Activated gamma-delta T cell treated with anti-CD3 and anti-CD28 coated beads, Interleukin-2, amount 50 U/mL, for 16 hours (primary cell): ENCODE measurements around the gene FAM227B.
"Not testable (repeated sequence)": the region's sequence is repeated elsewhere in the genome, so short reads cannot be mapped to it uniquely, and the experiment has no call there.

Experiments used
- DNase-seq: peaks from one replicate; pipeline ENCODE4 v3.0.0-alpha.2; 2020; ENCODE audit warnings: low read depth

The FAM227B gene

GRCh38 chr15:49372366-49372765, 248.3 kb downstream of the FAM227B start:
- DNase-seq: no peak

- DNase-seq: no peak
Observed at GRCh38 chr15:49370782-49371181, 249.8 kb downstream of the FAM227B start.

GRCh38 chr15:49366496-49366895, 254.1 kb downstream of the FAM227B start:
- DNase-seq: no peak

- DNase-seq: no peak
Observed at GRCh38 chr15:49361370-49361769, 259.2 kb downstream of the FAM227B start.

DNA sequence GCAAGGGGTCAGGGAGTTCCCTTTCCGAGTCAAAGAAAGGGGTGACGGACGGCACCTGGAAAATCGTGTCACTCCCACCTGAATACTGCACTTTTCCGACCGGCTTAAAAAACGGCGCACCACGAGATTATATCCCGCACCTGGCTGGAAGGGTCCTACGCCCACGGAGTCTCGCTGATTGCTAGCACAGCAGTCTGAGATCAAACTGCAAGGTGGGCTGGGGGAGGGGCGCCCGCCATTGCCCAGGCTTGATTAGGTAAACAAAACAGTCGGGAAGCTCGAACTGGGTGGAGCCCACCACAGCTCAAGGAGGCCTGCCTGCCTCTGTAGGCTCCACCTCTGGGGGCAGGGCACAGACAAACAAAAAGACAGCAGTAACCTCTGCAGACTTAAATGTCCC, 266.2 kb downstream of the FAM227B start:
- DNase-seq: not testable (repeated sequence)

GRCh38 chr15:49343546-49343945, 277.1 kb downstream of the FAM227B start:
- DNase-seq: no peak

DNA sequence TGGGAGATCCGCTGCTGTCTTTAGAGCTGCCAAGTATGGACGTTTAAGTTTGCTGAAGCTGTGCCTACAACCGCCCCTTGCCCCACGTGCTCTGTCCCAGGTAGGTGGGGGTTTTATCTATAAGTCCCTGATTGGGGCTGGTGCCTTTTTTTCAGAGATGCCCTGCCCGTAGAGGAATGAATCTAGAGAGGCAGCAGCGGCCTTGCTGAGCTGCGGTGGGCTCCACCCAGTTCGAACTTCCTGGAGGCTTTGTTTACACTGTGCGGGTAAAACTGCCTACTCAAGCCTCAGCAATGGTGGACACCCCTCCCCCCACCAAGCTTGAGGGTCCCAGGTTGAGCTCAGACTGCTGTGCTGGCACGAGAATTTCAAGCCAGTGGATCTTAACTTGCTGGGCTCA, 281.0 kb downstream of the FAM227B start:
- no peak for DNase-seq

DNA sequence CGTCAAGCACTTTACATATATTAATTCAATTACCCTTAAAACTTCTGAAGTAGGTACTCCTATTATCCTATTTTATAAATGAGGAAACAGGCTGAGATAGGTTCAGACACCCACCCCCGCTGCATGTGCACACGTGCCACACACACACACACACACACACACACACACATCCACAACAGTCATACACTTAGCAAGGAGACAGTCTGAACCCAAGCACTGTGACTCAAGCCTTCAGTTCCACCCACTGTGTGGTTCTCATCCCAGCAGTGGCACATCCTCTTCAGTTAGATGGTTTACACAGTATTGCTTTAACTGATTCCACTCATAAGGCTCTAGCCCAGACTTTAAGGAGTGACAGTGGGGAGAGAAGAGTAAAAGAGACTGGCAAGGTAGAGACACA, 288.7 kb downstream of the FAM227B start:
- DNase-seq: no peak

- no peak for DNase-seq
Observed at GRCh38 chr15:49331442-49331841, 289.2 kb downstream of the FAM227B start.

DNA sequence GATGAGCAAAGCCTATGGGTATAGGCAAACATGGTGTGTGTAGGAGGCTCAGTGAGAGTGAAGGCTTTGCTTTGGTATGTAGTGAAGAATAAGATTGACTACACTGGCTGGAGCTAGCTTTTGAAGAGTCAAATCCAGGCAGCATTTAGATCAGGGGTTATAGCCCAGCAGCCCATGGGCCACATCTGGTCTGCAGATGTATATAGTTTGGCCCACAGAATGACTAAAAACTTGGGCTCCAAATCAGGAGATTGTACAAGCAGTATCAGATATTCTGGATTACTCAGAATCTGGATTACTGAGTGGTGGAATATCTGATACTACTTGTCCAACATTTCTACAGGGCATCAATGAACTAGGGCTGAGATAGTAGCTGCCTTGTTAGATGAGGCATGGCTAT, 290.5 kb downstream of the FAM227B start:
- DNase-seq: no peak

DNA sequence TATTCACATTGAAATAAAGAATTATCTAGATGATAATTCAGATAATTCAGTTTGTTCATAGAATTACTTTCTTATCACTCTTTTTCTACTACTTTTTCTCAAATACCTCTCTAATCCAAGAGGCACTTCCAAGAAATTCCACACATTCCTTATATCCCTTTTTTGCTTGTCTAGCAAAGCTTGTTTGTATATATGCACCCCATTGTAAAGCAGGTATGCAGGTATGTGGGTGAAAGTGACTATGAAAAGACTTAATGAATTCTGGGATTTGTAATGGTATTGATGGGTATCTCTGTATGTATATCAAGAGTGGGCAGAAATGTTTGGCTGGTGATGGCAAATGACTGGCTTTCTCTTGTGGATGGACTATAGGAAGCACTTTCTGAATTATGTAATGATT, 291.7 kb downstream of the FAM227B start:
- DNase-seq: no peak

GRCh38 chr15:49327927-49328326, 292.7 kb downstream of the FAM227B start:
- no peak for DNase-seq

DNA sequence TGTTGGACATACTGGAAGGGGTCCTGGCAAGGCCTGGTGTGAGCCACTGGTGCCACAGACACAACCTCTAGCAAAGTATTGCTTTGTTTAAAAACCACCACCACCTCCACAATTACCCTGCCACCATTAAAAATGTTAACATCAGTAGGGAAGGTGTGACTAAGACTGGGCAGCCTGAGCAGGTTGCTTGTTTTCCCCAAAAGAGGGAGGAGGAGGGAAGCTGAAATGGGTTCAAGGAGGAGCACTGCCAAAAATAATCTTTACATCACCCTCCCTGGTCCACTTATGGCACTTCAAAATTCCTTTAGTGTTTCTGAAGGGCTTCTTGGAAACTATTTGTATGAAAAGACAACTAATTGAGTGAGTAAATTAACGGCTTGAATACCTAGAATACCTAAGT, 297.4 kb downstream of the FAM227B start:
- DNase-seq: no peak

DNA sequence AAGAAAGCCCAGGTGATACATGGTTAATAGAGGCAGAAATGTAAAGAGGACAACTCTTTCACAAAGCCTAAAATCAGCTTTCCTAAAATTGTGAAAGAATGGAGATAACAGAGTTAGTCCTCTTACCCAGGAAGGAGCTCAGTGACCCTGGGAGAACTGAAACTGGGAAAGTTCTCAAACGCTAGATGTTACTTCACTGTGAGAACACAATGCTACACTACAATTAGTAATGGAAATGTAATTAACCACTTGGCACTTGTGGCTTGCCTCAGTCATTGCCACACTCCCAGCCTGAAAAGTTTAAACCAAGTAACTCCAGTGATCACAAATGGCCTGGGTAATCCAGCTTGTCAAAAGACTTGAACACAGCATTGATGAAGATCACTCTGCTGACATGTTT, 300.3 kb downstream of the FAM227B start:
- DNase-seq: no peak

DNA sequence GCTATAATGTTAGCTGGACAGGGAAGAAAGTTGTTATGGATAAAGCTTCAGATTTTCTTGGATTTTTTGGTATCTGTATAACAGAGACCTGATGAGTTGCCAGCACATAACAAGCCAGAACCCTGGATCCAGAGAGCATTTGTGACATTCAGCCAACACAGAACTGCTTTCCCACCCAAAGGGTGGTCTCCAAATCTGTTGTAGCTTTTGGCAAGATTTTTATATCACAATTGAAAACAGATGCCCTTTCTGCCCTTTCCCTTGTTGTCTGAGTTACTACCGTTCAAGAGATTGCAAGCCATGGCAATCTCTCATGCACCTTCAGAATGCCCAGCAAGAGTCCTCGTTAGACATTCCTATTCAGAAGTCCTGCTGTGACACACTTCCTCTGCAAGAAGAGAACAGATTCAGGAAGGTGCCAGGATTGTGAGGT, 305.2 kb downstream of the FAM227B start:
- no peak for DNase-seq

DNA sequence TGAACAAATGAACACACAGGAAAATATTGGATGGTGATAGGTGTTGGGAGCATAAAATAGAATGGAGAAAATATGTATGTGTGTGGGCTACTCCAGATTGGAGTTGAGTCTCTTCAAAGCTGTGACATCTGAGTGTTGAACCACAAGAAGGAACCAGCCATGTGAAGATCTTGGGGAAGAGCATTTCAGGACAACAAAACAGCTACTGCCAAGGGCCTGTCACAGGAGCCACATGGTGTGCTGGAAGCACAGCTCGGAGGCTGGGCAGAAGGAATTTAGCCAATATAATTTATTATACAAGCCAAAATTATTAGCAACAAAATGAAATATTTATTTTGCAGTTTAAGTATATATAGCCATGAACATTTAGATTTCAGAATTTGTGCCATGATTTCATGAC, 305.9 kb downstream of the FAM227B start:
- no peak for DNase-seq

GRCh38 chr15:49313650-49314049, 307.0 kb downstream of the FAM227B start:
- no peak for DNase-seq

GRCh38 chr15:49309889-49310288, 310.7 kb downstream of the FAM227B start:
- DNase-seq: no peak

DNA sequence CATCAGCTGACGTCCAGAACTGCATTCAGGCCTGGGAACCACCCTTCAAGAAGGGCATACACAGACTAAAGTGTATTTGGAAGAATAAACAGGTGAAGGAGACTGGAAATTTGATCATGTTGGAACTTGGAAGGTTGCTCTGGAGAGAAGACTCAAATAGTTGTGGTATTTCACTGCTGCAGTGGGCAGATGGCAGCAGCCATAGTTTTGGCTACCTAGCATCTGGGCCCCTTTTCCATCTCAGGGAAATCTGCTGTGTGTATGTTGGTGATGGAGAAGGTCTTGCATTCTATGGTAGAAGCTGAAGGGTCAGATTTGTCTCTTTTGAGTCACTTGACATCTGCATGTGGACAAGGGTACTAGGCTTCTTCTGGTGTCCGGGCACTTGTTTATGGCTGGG, 311.9 kb downstream of the FAM227B start:
- DNase-seq: no peak

DNA sequence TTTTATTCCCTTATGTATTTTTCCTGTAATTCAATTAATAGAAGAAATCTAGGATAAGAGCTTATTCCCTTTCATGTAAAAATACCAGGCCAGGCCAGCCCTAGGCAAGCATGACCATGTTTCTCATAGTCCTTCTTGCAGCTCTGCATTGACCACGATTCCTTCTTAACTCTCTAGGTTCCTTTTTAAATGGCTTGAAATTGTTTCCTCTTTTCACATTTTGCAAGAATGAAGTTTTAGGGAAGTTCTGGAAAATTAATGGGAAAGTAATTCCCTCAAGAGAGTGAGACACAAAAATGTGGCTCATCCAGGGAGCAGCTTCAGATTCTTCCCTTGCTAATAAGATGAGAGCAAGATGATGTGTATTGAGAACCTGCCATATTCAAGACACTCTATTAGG, 314.1 kb downstream of the FAM227B start:
- no peak for DNase-seq

DNA sequence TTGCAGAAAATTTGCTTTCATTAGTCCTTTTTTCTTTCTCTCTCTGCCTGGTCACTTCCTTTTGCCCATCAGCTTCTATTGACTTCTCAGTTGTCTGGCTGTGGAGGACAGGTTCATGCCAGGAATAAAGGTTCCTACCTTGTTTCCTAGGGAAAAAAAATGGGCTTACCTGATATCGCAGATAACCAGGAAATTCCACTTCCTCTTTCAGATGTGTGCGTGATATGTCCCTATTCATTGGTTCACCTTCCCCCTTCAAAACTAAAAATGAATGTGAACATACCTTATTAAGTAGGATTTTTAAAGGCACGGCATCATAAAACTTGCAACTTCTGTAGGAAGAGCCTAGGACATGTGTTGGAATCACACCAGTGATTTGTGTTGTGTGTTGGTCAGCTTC, 317.6 kb downstream of the FAM227B start:
- no peak for DNase-seq

GRCh38 chr15:49301562-49301961, 319.1 kb downstream of the FAM227B start:
- DNase-seq: no peak

DNA sequence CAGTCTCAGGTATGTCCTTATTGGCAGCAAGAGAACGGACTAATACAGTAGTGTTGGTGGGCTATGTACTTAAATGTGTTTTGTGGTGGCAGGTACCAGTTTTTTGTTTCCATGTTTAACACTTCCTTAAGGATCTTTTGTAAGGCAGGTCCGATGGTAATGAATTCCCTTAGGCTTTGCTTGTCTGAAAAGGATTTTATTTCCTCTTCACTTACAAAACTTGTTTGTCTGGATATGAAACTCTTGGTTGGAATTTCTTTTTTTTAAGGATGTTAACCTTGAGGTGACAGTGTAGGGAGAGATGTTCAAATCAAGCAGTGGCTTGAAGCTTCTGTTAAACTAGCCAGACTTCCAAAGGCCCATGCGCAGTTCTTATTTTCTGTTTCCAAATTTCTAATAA, 319.8 kb downstream of the FAM227B start:
- no peak for DNase-seq

DNA sequence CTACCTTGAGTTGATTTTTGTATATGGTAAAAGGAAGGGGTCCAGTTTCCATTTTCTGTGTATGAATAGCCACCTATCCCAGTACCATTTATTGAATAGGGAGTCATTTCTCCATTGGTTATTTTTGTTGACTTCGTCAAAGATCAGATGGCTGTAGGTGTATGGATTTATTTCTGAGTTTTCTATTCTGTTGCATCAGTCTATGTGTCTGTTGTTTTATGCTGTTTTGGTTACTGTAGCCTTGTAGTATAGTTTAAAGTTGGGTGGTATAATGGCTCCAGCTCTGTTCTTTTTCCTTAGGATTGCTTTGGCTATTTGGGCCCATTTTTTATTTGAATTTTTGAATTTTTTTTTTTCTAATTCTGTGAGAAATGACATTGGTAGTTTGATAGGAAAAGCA, 323.0 kb downstream of the FAM227B start:
- DNase-seq: no peak

DNA sequence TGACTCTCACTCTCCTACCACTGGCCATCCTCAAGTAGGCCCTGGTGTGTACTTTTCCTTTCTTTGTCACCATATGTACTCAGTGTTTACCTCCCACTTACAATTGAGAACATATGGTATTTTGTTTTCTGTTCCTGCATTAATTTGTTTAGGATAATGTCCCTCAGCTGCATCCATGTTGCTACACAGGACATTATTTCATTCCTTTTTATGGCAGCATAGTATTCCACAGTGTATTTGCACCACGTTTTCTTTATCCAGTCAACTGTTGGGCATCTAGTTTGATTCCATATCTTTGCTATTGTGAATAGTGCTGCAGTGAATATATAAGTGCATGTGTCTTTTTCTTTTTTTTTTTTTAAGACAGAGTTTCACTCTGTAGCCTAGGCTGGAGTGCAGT, 324.4 kb downstream of the FAM227B start:
- no peak for DNase-seq
